NCI-H524 treated with DMSO at 0.1 percent for 48 hours (cell line): Measurements from ENCODE around the gene SNCG.
"Not testable (repeated sequence)": the region's sequence is repeated elsewhere in the genome, so short reads cannot be mapped to it uniquely, and the experiment has no call there.

Experiments used
- DNase-seq: peaks from one replicate; lab custom pipeline; 2025; lab: John Stamatoyannopoulos, UW

The SNCG gene

DNA sequence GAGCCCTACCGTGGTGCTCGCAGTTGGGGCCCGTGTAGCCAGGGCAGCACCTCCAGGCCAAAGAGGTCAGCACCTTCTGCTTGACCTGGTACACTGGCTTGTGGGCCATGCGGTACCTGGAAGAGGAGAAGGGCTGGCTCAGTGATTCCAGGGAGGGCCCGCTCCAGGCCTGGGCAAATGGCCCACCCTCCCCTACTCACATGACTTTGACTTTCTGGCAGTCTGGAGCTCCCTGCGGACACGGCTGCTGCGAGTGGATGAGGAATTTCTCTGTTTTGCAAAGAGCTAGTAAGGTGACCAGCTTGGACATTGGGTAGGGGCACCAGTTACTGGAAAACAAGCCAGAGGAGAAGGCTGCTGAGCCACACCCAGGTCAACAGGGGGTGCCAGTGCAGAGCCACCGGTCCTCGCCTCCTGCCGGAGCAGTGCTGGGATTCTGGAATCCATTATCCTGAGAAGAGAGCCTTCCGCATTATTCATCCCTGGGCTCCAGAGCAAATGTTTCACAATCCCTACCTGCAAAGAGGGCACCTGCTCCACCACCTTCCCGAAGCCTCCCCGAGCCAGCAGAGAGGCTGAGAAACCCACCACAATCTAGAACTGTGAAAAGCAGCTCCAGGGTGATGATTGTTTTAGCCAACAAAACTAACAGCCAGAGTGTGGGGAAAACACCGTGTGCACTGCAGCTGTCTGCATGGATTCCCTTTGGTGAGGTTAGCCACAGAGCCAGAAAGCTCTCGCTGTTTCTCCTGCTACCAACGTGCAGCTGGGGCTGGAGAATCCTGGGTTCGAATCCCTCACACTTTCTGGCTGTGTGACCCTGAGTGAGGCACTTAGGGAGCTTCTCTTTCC is 12.8 kb upstream of the SNCG start:
- DNase-seq = no peak

DNA sequence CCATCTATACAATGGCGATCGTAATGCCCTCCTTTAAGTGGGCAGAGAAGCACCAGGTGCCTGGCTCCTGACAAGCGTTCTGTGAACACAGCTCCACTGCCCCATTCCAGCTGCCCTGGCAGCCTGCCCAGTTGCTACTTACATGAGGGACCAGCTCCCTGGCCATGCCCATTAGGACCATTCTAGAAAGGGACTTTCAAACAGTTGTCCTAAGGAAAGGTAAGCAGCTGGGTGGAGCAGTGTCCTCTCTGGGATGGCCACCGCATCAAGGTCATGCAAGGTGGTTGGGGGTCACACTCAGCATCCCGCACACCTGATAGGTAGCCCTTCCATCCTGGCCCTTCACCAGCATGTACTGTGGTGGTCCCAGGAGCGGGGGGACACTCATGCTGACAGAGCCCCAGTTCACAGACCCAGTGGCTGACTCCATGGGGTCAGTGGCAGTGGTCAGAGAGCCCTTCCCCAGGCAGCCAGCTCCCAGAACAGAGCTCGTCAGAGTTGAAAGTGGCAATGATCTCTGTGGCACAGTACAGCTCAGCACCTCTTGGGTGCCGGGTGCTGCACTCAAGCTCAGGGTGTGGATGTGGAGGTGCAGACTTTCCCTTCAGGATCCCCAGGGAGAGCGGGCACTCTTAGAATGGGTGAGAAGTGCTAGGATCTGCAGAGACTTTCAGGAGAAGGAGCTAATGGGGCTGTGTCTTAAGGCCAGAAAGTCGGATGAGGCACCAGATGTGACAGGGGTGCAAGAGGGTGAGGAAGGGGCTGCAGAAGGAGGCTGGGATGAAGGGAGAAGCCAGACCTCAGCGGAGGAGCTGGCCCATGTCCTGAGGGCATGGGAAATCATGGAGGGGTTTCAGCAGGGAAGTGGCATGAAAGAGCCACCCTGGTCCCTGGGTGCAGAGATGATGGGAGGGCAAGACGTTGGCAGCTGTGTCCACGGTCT is 11.9 kb upstream of the SNCG start:
- DNase-seq = no peak

DNA sequence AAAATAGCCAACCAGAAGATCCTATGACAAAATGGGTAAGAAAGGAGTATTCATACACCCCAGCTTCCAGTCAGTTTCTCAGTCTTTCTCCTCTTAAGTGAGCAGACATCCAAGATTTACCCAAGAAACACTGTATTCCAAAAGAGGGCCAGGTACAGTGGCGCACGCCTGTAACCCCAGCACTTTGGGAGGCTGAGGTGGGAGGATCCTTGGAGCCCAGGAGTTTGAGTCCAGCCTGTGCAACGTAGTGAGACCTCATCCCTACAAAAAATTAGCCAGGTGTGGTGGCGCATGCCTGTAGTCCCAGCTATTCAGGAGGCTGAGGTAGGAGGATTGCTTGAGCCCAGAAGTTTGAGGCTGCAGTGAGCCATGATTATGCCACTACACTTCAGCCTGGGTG is 10.6 kb upstream of the SNCG start:
- not testable (repeated sequence) for DNase-seq

- no peak for DNase-seq
Observed at GRCh38 chr10:86950349-86950748, 8.1 kb upstream of the SNCG start.

GRCh38 chr10:86951184-86951761 is 7.1 kb upstream of the SNCG start:
- DNase-seq = no peak

- no peak for DNase-seq
Observed at GRCh38 chr10:86952106-86952505, 6.3 kb upstream of the SNCG start.

- not testable (repeated sequence) for DNase-seq
Observed at GRCh38 chr10:86952697-86953096, 5.7 kb upstream of the SNCG start.

- no peak for DNase-seq
Observed at GRCh38 chr10:86953747-86954680, 4.4 kb upstream of the SNCG start.

DNA sequence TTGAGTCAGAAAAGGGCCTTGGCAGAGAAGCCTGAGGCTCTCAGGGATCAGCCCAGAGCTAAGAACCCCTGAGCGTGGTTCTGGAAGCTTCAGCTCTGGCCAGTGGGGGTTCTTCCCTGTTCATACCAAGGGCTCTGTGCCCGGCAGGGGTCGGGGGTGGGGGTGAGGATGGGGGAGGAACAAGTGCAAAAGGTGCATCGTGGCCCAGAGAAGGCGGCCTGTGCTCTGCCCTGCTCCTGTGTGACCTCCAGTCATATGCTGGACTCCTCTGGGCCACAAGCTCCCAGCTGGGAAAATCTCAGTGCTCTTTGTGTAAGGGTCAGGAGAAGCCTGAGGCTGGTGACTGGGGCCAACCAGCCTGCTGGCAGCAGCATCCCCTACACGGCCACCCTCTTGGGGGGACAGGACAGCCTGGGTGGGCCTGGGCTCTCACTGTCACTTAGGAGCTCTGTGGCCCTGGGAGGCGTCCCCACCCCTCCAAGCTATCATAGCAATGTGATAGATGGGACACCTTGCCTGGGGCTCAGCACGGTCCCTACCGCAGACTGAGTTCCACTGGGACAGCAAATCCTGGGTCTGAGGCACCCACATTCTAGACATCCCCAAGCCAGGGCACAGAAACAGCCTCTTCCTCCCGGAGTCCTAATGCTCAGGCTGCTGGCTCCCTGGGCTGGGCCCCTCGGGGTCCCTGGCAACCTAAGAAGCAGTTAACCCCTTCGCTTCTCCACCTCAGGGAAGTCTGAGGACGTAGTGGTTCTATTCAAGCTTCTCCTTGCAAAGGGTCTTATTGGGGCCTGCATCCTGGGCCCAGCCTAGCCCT is 3.5 kb upstream of the SNCG start:
- DNase-seq = no peak

GRCh38 chr10:86955501-86956194 is 2.8 kb upstream of the SNCG start:
- DNase-seq = no peak

- no peak for DNase-seq
Observed at GRCh38 chr10:86956195-86956847, 2.1 kb upstream of the SNCG start.

DNA sequence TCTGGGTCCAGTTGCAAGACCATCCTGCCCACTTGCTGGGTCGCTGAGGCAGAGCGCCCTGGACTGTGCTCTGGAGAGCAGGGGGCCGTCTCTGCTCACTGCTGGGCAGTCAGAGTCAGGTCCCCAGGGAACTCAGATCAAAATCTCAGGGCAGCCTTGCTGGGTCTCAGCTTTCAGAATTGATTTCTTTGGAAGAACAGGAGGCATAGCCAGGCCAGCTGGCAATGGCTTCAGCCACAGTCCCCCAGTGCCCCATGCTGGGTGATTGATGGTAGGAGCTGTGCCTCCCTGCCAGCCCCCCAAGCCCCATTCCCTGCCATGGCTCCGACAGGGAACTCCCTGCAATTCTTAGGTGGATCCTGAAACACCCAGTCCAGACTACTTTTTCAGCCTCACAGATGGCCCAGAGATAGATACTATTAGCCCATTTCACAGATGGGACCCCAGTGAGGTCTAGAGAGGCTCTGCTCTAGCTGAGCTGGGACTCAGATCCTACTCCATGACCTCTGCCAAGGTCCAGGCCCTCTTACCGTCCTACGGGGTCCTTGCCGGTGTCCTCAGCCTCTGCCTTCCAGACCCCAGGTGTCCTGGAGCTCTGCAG is 1.5 kb upstream of the SNCG start:
- DNase-seq = no peak

DNA sequence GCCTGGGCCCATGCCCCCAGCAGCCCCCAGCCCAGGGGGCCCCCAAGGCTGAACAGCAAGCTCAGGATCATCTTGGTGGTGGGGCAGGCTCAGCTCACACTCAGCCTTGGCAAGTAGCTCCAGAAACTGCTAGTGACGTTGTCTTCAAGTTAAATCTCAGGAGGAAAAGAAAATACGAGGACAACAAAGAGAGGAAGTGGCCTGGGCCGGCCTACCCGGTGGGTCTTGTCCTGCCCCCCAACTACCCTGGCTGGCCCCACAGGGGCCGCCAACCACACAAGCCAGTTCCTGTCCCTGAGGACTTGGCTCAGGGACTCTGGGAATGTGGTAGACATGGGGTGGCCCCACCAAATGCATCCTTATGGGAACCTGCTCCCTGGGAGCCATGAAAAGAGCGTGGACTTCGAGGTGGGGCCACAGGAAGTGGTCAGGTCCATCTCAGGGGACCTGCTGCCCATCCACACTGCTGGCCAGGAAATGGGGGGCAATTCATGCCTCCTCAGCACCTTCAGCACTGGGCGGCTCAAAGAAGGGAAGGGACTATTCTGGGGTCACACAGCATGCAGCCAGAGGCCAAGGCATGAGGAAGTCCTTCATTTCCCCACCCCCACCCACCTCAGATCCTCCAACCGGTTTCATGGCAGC is 806 bp upstream of the SNCG start, which contains the start of gene MMRN2:
TSS of gene MMRN2 (minus strand) at position 145 of the 645 bp plus-strand sequence. CDS start at position 71, 74 bp downstream.
- DNase-seq = no peak

GRCh38 chr10:86958901-86959736 is 720 bp downstream of the SNCG start:
- no peak for DNase-seq

DNA sequence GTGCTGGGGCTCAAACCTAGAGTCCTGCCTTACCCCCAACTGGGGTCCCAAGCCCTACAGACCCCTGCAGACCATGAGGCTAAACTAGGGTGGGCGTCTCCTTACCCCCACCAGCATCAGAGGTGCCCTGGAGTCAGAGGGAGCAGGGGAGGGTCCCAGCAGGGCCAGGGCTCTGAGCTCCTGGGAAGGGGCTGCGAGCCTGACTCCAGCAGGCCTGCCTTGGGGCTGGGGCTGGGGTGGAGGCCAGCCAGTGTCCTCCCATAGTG is 1.3 kb downstream of the SNCG start:
- DNase-seq = no peak

DNA sequence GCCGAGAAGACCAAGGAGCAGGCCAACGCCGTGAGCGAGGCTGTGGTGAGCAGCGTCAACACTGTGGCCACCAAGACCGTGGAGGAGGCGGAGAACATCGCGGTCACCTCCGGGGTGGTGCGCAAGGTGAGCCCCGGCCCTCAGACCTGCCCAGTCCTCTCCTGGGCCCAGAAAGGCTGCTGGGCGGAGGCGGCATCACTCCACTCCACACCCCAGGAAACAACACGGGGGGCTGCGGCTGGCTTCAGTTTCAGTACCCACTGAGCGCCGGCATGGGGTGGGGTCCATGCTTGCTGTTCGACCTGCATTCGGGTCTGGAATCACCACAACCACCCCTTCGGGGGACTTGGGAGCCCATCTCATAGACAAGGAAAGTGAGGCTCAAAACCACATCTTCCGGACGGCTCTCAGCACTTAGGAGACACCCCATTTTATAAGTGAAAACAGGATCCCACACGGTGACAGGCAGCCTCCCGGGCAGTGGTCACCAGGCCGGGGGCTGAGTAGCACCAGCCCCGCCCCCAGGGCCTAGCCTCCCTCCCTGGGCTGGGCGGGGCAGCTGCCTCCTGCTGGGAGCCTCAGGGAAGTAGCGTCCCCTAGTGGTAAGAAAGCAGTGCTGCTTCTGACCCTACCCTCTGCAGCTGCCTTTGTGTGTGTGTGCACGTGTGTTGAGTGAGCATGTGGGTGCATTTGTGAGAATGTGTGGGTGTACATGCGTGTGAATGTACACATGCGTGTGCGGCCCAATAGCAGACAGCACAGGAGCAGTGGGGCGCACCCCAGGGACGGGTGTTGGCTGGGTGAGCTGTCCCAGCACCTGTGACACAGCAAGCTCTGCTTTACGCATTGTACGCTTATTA is 1.8 kb downstream of the SNCG start:
- no peak for DNase-seq
